Panc1 (cell line): ENCODE data around the gene SOS2.

Experiments
- POLR2AphosphoS5 ChIP-seq: IDR thresholded peaks from 2 replicates; pipeline ENCODE4 v1.6.1; 2012; ENCODE audit warnings: mild to moderate bottlenecking, low read depth, low read length, moderate library complexity
- TF ChIP-seq, protein P1 (sequence below): fragments of 450-650 bp; IDR thresholded peaks from 2 replicates; pipeline ENCODE4 v1.5.1; 2017; ENCODE audit warnings: mild to moderate bottlenecking

DNA sequence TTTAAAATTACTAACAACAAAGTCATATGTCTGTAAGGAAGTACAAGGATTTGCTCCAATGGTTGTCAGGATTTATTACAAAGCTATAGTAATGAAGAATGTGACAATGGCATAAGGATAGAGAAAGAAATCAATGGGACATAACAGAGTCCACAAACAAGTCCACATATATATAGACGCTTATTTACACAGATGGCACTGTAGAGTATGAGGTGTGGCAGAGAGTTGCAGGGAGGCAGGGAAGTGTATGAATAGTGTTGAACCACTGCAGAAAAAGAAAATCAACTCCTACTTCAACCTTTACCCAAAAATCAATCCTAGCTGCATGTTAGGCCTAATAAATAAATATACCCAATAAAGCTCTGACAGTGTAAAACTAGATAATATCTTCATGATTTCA, 21.3 kb downstream of the SOS2 start:
- TF ChIP-seq POLR2AphosphoS5: no peak
- TF ChIP-seq, protein P1, sequence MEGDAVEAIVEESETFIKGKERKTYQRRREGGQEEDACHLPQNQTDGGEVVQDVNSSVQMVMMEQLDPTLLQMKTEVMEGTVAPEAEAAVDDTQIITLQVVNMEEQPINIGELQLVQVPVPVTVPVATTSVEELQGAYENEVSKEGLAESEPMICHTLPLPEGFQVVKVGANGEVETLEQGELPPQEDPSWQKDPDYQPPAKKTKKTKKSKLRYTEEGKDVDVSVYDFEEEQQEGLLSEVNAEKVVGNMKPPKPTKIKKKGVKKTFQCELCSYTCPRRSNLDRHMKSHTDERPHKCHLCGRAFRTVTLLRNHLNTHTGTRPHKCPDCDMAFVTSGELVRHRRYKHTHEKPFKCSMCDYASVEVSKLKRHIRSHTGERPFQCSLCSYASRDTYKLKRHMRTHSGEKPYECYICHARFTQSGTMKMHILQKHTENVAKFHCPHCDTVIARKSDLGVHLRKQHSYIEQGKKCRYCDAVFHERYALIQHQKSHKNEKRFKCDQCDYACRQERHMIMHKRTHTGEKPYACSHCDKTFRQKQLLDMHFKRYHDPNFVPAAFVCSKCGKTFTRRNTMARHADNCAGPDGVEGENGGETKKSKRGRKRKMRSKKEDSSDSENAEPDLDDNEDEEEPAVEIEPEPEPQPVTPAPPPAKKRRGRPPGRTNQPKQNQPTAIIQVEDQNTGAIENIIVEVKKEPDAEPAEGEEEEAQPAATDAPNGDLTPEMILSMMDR: no peak
